H9 (cell line): ENCODE measurements around the gene HSFX2. TPM values are rescaled to one million over a fixed set of nuclear protein-coding genes. Genes with fewer than 3 reads are reported as not detected.
A peak's percentile ranks its signal among the peaks of the same experiment; 100 is the strongest.

Experiments used
- DNase-seq: peaks from one replicate; pipeline ENCODE4 v3.0.0-alpha.2; 2017
- H2AFZ ChIP-seq: one replicate; pipeline ENCODE4 v1.6.1; 2013; ENCODE audit warnings: mild to moderate bottlenecking, low read length, control low read depth, moderate library complexity
- H2AK5ac ChIP-seq: 2 replicates; pipeline ENCODE4 v1.6.1; 2013; ENCODE audit warnings: low read length, control low read depth, mixed read lengths; ENCODE audit not compliant: insufficient read length
- H2BK120ac ChIP-seq: one replicate; pipeline ENCODE4 v1.6.1; 2013; ENCODE audit warnings: low read depth, mild to moderate bottlenecking, low read length, control low read depth, inconsistent platforms; ENCODE audit not compliant: poor library complexity, severe bottlenecking
- H2BK12ac ChIP-seq: 2 replicates; pipeline ENCODE4 v1.6.1; 2013; ENCODE audit warnings: low read length, control low read depth, mixed read lengths, low read depth; ENCODE audit not compliant: insufficient read length
- H2BK15ac ChIP-seq: 2 replicates; pipeline ENCODE4 v1.6.1; 2013; ENCODE audit warnings: low read depth, low read length, control low read depth
- H2BK20ac ChIP-seq: one replicate; pipeline ENCODE4 v1.6.1; 2013; ENCODE audit warnings: low read depth, mild to moderate bottlenecking, low read length, control low read depth, inconsistent platforms; ENCODE audit not compliant: poor library complexity, severe bottlenecking
- H2BK5ac ChIP-seq: 2 replicates; pipeline ENCODE4 v1.6.1; 2013; ENCODE audit warnings: low read length, control low read depth, mixed read lengths; ENCODE audit not compliant: insufficient read length
- H3K14ac ChIP-seq: 2 replicates; pipeline ENCODE4 v1.6.1; 2013; ENCODE audit warnings: low read length, control low read depth; ENCODE audit not compliant: insufficient read depth
- H3K18ac ChIP-seq: 2 replicates; pipeline ENCODE4 v1.6.1; 2013; ENCODE audit warnings: low read depth, mild to moderate bottlenecking, mixed read lengths, low read length, control low read depth; ENCODE audit not compliant: insufficient read length
- H3K23ac ChIP-seq: 2 replicates; pipeline ENCODE4 v1.6.1; 2013; ENCODE audit warnings: low read length, control low read depth, mixed read lengths, low read depth; ENCODE audit not compliant: insufficient read length
- H3K23me2 ChIP-seq: 2 replicates; pipeline ENCODE4 v1.6.1; 2013; ENCODE audit warnings: low read depth, mild to moderate bottlenecking, mixed read lengths, low read length, control low read depth; ENCODE audit not compliant: insufficient read length, poor library complexity, severe bottlenecking
- H3K27ac ChIP-seq: 2 replicates; pipeline ENCODE4 v1.5.1; 2013; ENCODE audit warnings: low read length, control low read depth, mixed read lengths, low read depth; ENCODE audit not compliant: insufficient read length
- H3K27me3 ChIP-seq: 2 replicates; pipeline ENCODE4 v1.6.1; 2013; ENCODE audit warnings: low read length, control low read depth, inconsistent platforms; ENCODE audit not compliant: insufficient read depth
- H3K4ac ChIP-seq: 2 replicates; pipeline ENCODE4 v1.6.1; 2013; ENCODE audit warnings: low read depth, mild to moderate bottlenecking, control low read depth, inconsistent platforms, low read length, moderate library complexity
- H3K4me1 ChIP-seq: 2 replicates; pipeline ENCODE4 v1.6.1; 2013; ENCODE audit warnings: low read length, control low read depth, inconsistent platforms; ENCODE audit not compliant: insufficient read depth
- H3K4me2 ChIP-seq: 2 replicates; pipeline ENCODE4 v1.6.1; 2013; ENCODE audit warnings: low read length, control low read depth, mixed read lengths; ENCODE audit not compliant: insufficient read length, insufficient read depth
- H3K56ac ChIP-seq: 2 replicates; pipeline ENCODE4 v1.6.1; 2013; ENCODE audit warnings: low read depth, mild to moderate bottlenecking, mixed read lengths, low read length, control low read depth; ENCODE audit not compliant: insufficient read length
- H3K79me1 ChIP-seq: 2 replicates; pipeline ENCODE4 v1.6.1; 2013; ENCODE audit warnings: low read depth, mild to moderate bottlenecking, moderate library complexity, low read length, control low read depth, inconsistent platforms; ENCODE audit not compliant: insufficient read depth, poor library complexity, severe bottlenecking
- H3K79me2 ChIP-seq: 2 replicates; pipeline ENCODE4 v1.6.1; 2013; ENCODE audit warnings: low read length, control low read depth, inconsistent platforms; ENCODE audit not compliant: insufficient read depth
- H3K9ac ChIP-seq: 2 replicates; pipeline ENCODE4 v1.6.1; 2013; ENCODE audit warnings: low read length, control low read depth, mixed read lengths; ENCODE audit not compliant: insufficient read length; ENCODE audit errors: extremely low read depth
- H3K9me3 ChIP-seq: one replicate; pipeline ENCODE4 v1.6.1; 2013; ENCODE audit warnings: low read depth, low read length, inconsistent platforms; ENCODE audit not compliant: control insufficient read depth
- H3T11ph ChIP-seq: one replicate; pipeline ENCODE4 v1.6.1; 2013; ENCODE audit warnings: mild to moderate bottlenecking, low read length, control low read depth, inconsistent platforms
- H4K20me1 ChIP-seq: one replicate; pipeline ENCODE4 v1.6.1; 2013; ENCODE audit not compliant: control insufficient read depth, insufficient read length, insufficient read depth
- H4K5ac ChIP-seq: 2 replicates; pipeline ENCODE4 v1.6.1; 2013; ENCODE audit warnings: low read depth, mild to moderate bottlenecking, mixed read lengths, low read length, control low read depth; ENCODE audit not compliant: insufficient read length
- H4K8ac ChIP-seq: replicated peaks from 2 replicates; pipeline ENCODE4 v1.6.1; 2013; ENCODE audit warnings: low read length, control low read depth, mixed read lengths, low read depth; ENCODE audit not compliant: insufficient read length
- H4K91ac ChIP-seq: 2 replicates; pipeline ENCODE4 v1.6.1; 2013; ENCODE audit warnings: low read depth, mild to moderate bottlenecking, moderate library complexity, mixed read lengths, low read length, control low read depth; ENCODE audit not compliant: insufficient read length
- H3K27ac Mint-ChIP-seq, 3 experiments: 2 replicates in 2 of 3; 3 replicates in 1 of 3; pipeline ENCODE4 v1.8.0; 2020 to 2021; ENCODE audit warnings: mixed read lengths in 3 of 3, mild to moderate bottlenecking in 1 of 3, moderate library complexity in 1 of 3
- H3K27me3 Mint-ChIP-seq: 2 replicates; pipeline ENCODE4 v1.8.0; 2021; ENCODE audit warnings: low read depth, mild to moderate bottlenecking, moderate library complexity, mixed read lengths
- H3K36me3 Mint-ChIP-seq, 3 experiments: 2 replicates in 2 of 3; 3 replicates in 1 of 3; pipeline ENCODE4 v1.8.0; 2020 to 2021; ENCODE audit warnings: low read depth in 3 of 3, mixed read lengths in 3 of 3; ENCODE audit not compliant: insufficient read depth in 1 of 3
- H3K4me1 Mint-ChIP-seq, 2 experiments: 2 replicates each; pipeline ENCODE4 v1.8.0; 2020; ENCODE audit warnings: mixed read lengths in 2 of 2
- H3K4me3 Mint-ChIP-seq, 2 experiments: 2 replicates in 1 of 2; 3 replicates in 1 of 2; pipeline ENCODE4 v1.8.0; 2020 to 2021; ENCODE audit warnings: mild to moderate bottlenecking in 2 of 2, mixed read lengths in 2 of 2, moderate library complexity in 1 of 2
- H3K9me3 Mint-ChIP-seq, 2 experiments: 2 replicates in 1 of 2; 3 replicates in 1 of 2; pipeline ENCODE4 v1.8.0; 2020; ENCODE audit warnings: mild to moderate bottlenecking in 2 of 2, mixed read lengths in 2 of 2, moderate library complexity in 1 of 2
- WGBS: extraction: QIAGEN DNeasy Blood & Tissue Kit; methylation state at CpG from one replicate; pipeline ENCODE4 v1.1.7; 2013; ENCODE audit warnings: missing lambda C conversion rate, low lambda C conversion rate, mixed read lengths; ENCODE audit not compliant: insufficient read length; ENCODE audit errors: extremely low coverage; 5-methylcytosine and 5-hydroxymethylcytosine counted together
- total RNA-seq: library from RNA; stranded (reverse); gene quantifications from 2 replicates; pipeline ENCODE4 v1.2.1, GENCODE V29; 2021
- TF ChIP-seq, protein P1 (sequence below): fragments of 200-600 bp; sonication (generic); conservative IDR thresholded peaks from 3 replicates; pipeline ENCODE4 v1.8.0; 2021; ENCODE audit warnings: antibody characterized with exemption, mild to moderate bottlenecking

Gene HSFX2
- total RNA-seq, 1 experiment from 2014 or later: not detected

DNA sequence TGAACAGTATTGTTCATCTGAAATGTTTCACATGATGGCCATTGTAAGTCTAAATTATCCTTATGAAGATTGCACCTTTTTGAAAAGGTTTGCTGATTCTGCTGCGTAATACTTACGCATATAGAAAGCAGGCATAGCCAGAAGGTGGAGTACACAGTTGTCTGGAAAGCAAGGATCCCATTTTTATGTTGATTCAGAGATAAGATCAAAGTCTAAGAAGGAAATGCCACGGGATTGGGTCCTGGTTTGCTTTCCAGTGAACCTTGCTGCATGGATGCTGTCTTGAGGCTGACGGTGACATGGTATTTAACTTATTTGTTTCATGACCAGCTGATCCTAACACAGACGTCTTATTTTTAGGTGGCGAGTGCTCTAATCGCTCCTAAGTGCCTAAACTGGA, 23.3 kb downstream of the HSFX2 start:
- Histone ChIP-seq H3K27me3 (no peaks in the 10 kb centered on the region), H2BK12ac (no peak overlapping the region), H4K5ac (no peak overlapping the region), H2BK5ac (no peak overlapping the region), H3K4me2 (no peak overlapping the region), H3K56ac (no peak overlapping the region), H3K4ac (no peak overlapping the region), H3T11ph (no peak overlapping the region), H3K27ac (no peak overlapping the region), H3K14ac (no peak overlapping the region), H2BK120ac (no peak overlapping the region), H3K4me1 (no peaks in the 10 kb centered on the region), H3K9me3 (peaks cover 48% of the 10 kb centered on the region), H4K20me1 (no peaks in the 10 kb centered on the region), H3K79me2 (no peaks in the 10 kb centered on the region), H2AK5ac (no peak overlapping the region), H3K79me1 (no peaks in the 10 kb centered on the region), H4K91ac (no peak overlapping the region), H3K23me2 (no peaks in the 10 kb centered on the region), H3K18ac (no peak overlapping the region), H2AFZ (no peak overlapping the region), H4K8ac (no peak overlapping the region), H3K23ac (no peak overlapping the region), H3K9ac (no peak overlapping the region), H2BK20ac (no peak overlapping the region), H2BK15ac (no peak overlapping the region)
- Mint-ChIP-seq H3K36me3 (no peaks in the 10 kb centered on the region; a peak in 1 of 7 replicates), H3K27ac (peak overlapping the region in 1 of 3 experiments; percentile 27; a peak in 2 of 7 replicates), H3K27me3 (no peaks in the 10 kb centered on the region), H3K4me1 (peaks cover 16 to 30% of the 10 kb centered on the region in 2 experiments), H3K9me3 (peaks cover 42 to 45% of the 10 kb centered on the region in 2 experiments), H3K4me3 (no peak overlapping the region)
- WGBS: no CpG with 5 or more reads among the region's 7 CpGs
- TF ChIP-seq, protein P1, sequence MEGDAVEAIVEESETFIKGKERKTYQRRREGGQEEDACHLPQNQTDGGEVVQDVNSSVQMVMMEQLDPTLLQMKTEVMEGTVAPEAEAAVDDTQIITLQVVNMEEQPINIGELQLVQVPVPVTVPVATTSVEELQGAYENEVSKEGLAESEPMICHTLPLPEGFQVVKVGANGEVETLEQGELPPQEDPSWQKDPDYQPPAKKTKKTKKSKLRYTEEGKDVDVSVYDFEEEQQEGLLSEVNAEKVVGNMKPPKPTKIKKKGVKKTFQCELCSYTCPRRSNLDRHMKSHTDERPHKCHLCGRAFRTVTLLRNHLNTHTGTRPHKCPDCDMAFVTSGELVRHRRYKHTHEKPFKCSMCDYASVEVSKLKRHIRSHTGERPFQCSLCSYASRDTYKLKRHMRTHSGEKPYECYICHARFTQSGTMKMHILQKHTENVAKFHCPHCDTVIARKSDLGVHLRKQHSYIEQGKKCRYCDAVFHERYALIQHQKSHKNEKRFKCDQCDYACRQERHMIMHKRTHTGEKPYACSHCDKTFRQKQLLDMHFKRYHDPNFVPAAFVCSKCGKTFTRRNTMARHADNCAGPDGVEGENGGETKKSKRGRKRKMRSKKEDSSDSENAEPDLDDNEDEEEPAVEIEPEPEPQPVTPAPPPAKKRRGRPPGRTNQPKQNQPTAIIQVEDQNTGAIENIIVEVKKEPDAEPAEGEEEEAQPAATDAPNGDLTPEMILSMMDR: no peak
- DNase-seq: no peak
